Rectal smooth muscle tissue (tissue), 1 donor: ENCODE measurements around the gene HCFC1.

Source experiments
- H3K27ac ChIP-seq: one replicate; pipeline ENCODE4 v1.7.0; 2013; ENCODE audit warnings: low read depth, low read length, inconsistent platforms
- H3K27me3 ChIP-seq: one replicate; pipeline ENCODE4 v1.7.0; 2013; ENCODE audit warnings: low read length; ENCODE audit not compliant: control insufficient read depth, insufficient read depth
- H3K36me3 ChIP-seq: one replicate; pipeline ENCODE4 v1.7.0; 2013; ENCODE audit warnings: low read length; ENCODE audit not compliant: control insufficient read depth, insufficient read depth
- H3K4me1 ChIP-seq: one replicate; pipeline ENCODE4 v1.7.0; 2013; ENCODE audit warnings: low read length; ENCODE audit not compliant: control insufficient read depth, insufficient read depth
- H3K4me3 ChIP-seq: one replicate; pipeline ENCODE4 v1.7.0; 2013; ENCODE audit warnings: low read length
- H3K9ac ChIP-seq: one replicate; pipeline ENCODE4 v1.7.0; 2013; ENCODE audit warnings: low read length

HCFC1 gene

GRCh38 chrX:154014429-154015380 is 43.1 kb upstream of the HCFC1 start:
- Histone ChIP-seq H3K4me1 (no peaks in the 10 kb centered on the region), H3K27ac (no peak overlapping the region), H3K4me3 (no peak overlapping the region), H3K36me3 (peaks cover 4% of the 10 kb centered on the region), H3K27me3 (peaks cover 4% of the 10 kb centered on the region), H3K9ac (no peak overlapping the region)

- H3K27ac ChIP-seq, result no peak overlapping the region
- H3K4me3 ChIP-seq, result no peak overlapping the region
- H3K9ac ChIP-seq, result no peak overlapping the region
These were observed 42.2 kb upstream of the HCFC1 start for GRCh38 chrX:154013614-154014360.

GRCh38 chrX:154013001-154013421 is 41.4 kb upstream of the HCFC1 start:
- H3K36me3 ChIP-seq, result peaks cover 4% of the 10 kb centered on the region
- H3K27me3 ChIP-seq, result peaks cover 4% of the 10 kb centered on the region
- no peak overlapping the region for H3K4me3 ChIP-seq
- no peaks in the 10 kb centered on the region for H3K4me1 ChIP-seq
- no peak overlapping the region for H3K27ac ChIP-seq
- H3K9ac ChIP-seq, result no peak overlapping the region

More at GRCh38 chrX:154013614-154014360, 42.2 kb upstream of the HCFC1 start:
- H3K36me3 ChIP-seq, result peaks cover 4% of the 10 kb centered on the region
- H3K4me1 ChIP-seq, result no peaks in the 10 kb centered on the region
- peaks cover 4% of the 10 kb centered on the region for H3K27me3 ChIP-seq

- no peak overlapping the region for H3K9ac ChIP-seq
- no peaks in the 10 kb centered on the region for H3K4me1 ChIP-seq
- H3K36me3 ChIP-seq, result peaks cover 4% of the 10 kb centered on the region
- peaks cover 4% of the 10 kb centered on the region for H3K27me3 ChIP-seq
- H3K4me3 ChIP-seq, result no peak overlapping the region
- no peak overlapping the region for H3K27ac ChIP-seq
These were observed 40.8 kb upstream of the HCFC1 start for GRCh38 chrX:154012336-154012991.

GRCh38 chrX:154011376-154012335 is 40.0 kb upstream of the HCFC1 start:
- Histone ChIP-seq H3K27me3 (peaks cover 4% of the 10 kb centered on the region), H3K4me1 (no peaks in the 10 kb centered on the region), H3K4me3 (no peak overlapping the region), H3K27ac (no peak overlapping the region), H3K36me3 (peaks cover 4% of the 10 kb centered on the region), H3K9ac (no peak overlapping the region)

- H3K36me3 ChIP-seq, result peaks cover 4% of the 10 kb centered on the region
- peaks cover 7% of the 10 kb centered on the region for H3K27me3 ChIP-seq
- no peaks in the 10 kb centered on the region for H3K4me1 ChIP-seq
- no peak overlapping the region for H3K9ac ChIP-seq
- H3K4me3 ChIP-seq, result no peak overlapping the region
- no peak overlapping the region for H3K27ac ChIP-seq
These were observed 38.9 kb upstream of the HCFC1 start for GRCh38 chrX:154010330-154011087.

GRCh38 chrX:154008521-154008920 is 36.9 kb upstream of the HCFC1 start:
- H3K4me1 ChIP-seq, result no peaks in the 10 kb centered on the region

GRCh38 chrX:154006947-154007346 is 35.3 kb upstream of the HCFC1 start:
- no peak overlapping the region for H3K27ac ChIP-seq
- no peak overlapping the region for H3K4me3 ChIP-seq
- H3K36me3 ChIP-seq, result peaks cover 4% of the 10 kb centered on the region
- no peak overlapping the region for H3K9ac ChIP-seq
- peaks cover 5% of the 10 kb centered on the region for H3K27me3 ChIP-seq
- H3K4me1 ChIP-seq, result no peaks in the 10 kb centered on the region

More at GRCh38 chrX:154008521-154008920, 36.9 kb upstream of the HCFC1 start:
- no peak overlapping the region for H3K27ac ChIP-seq
- H3K9ac ChIP-seq, result no peak overlapping the region
- H3K36me3 ChIP-seq, result peaks cover 4% of the 10 kb centered on the region
- no peak overlapping the region for H3K4me3 ChIP-seq
- peaks cover 7% of the 10 kb centered on the region for H3K27me3 ChIP-seq

- no peaks in the 10 kb centered on the region for H3K36me3 ChIP-seq
- no peak overlapping the region for H3K4me3 ChIP-seq
- peaks cover 6% of the 10 kb centered on the region for H3K27me3 ChIP-seq
- no peak overlapping the region for H3K9ac ChIP-seq
- no peak overlapping the region for H3K27ac ChIP-seq
- H3K4me1 ChIP-seq, result no peaks in the 10 kb centered on the region
These were observed 32.7 kb upstream of the HCFC1 start for GRCh38 chrX:154004315-154004714.

- no peak overlapping the region for H3K9ac ChIP-seq
- no peaks in the 10 kb centered on the region for H3K36me3 ChIP-seq
- H3K27me3 ChIP-seq, result peaks cover 9% of the 10 kb centered on the region
- no peak overlapping the region for H3K27ac ChIP-seq
- no peak overlapping the region for H3K4me3 ChIP-seq
- H3K4me1 ChIP-seq, result no peaks in the 10 kb centered on the region
These were observed 30.6 kb upstream of the HCFC1 start for GRCh38 chrX:154002215-154002719.

- no peak overlapping the region for H3K9ac ChIP-seq
- H3K27me3 ChIP-seq, result peaks cover 6% of the 10 kb centered on the region
- H3K4me1 ChIP-seq, result no peaks in the 10 kb centered on the region
- H3K27ac ChIP-seq, result no peak overlapping the region
- H3K4me3 ChIP-seq, result no peak overlapping the region
- H3K36me3 ChIP-seq, result no peaks in the 10 kb centered on the region
These were observed 28.4 kb upstream of the HCFC1 start for GRCh38 chrX:154000051-154000450.
